ENCODE data around the gene COX7B2. TPM values are rescaled to one million over a fixed set of nuclear protein-coding genes. Genes with fewer than 3 reads are reported as not detected.
A peak's percentile ranks its signal among the peaks of the same experiment; 100 is the strongest.

Gene COX7B2
- total RNA-seq, 1 experiment from 2014 or later, result 15.4 TPM

- Histone ChIP-seq H3K36me3 (ENCODE audit: low read depth) (no peaks in the 10 kb centered on the region), H2AFZ (no peak overlapping the region), H4K20me1 (ENCODE audit: insufficient read depth) (no peaks in the 10 kb centered on the region), H3K4me2 (no peak overlapping the region), H3K27ac (no peak overlapping the region), H3K4me1 (replicated peaks; ENCODE audit: insufficient read depth) (peaks cover 10% of the 10 kb centered on the region; the same call in 1 of the 2 replicates), H3F3A (ENCODE audit: insufficient read depth, low read depth) (no peaks in the 10 kb centered on the region), H3K4me3 (no peak overlapping the region), H3K79me2 (ENCODE audit: low read depth) (no peaks in the 10 kb centered on the region), H3K9me2 (ENCODE audit: insufficient read depth) (no peaks in the 10 kb centered on the region), H3K27me3 (ENCODE audit: insufficient read depth, low read depth) (no peaks in the 10 kb centered on the region), H3K9me3 (ENCODE audit: insufficient read depth, low read depth) (no peaks in the 10 kb centered on the region)
- intact Hi-C loops (cut with micrococcal nuclease; ENCODE audit: unreplicated experiment), result loop anchor here (10.0 kb wide), 1 partner anchor 447 kb away; no protein-coding TSS in a partner anchor
- DNase-seq, result peak in 1 of 2 experiments; percentile 39
- POLR2A ChIA-PET (ENCODE audit: unreplicated experiment), result no interaction called here
- no TSS peak for BruUV-seq (replicated peaks)
- peak; percentile 61 for TF ChIP-seq CTCF (conservative IDR thresholded peaks at IDR 0.05)
- TF ChIP-seq EZH2 (IDR thresholded peaks at IDR 0.05; ENCODE audit: low read depth), result no peak
- CTCF ChIA-PET, result no interaction called here
Observed at GRCh38 chr4:46937493-46937892, 28.4 kb upstream of the COX7B2 start.

GRCh38 chr4:46934726-46935125 is 25.7 kb upstream of the COX7B2 start:
- H3K4me3 ChIP-seq, result no peak overlapping the region
- CTCF ChIA-PET, result no interaction called here

DNA sequence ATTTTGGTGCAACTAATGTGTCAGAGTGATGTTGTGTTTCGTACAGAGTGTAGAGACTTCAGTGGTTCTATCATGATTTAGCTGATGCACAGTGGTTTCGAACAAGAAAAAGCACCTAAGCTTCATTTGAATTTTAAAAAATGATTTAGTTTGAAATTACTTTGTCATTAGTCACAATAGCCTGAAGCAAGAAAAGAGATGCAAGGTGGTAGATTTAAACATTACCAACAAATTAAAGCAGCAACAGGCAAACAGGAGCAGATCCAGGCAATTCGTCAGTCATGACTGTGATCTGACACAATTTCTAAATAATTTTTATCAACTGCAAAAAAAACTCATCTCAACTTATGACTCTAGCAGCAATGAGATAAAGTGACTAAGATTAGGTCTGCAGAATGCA is 24.6 kb upstream of the COX7B2 start:
- Histone ChIP-seq H3K4me2 (no peak overlapping the region), H3F3A (ENCODE audit: insufficient read depth, low read depth) (no peaks in the 10 kb centered on the region)
- CTCF ChIA-PET, result no interaction called here

More at GRCh38 chr4:46934726-46935125, 25.7 kb upstream of the COX7B2 start:
- Histone ChIP-seq H3K36me3 (ENCODE audit: low read depth) (no peaks in the 10 kb centered on the region), H3K9me2 (ENCODE audit: insufficient read depth) (no peaks in the 10 kb centered on the region), H3K79me2 (ENCODE audit: low read depth) (no peaks in the 10 kb centered on the region), H3K4me1 (replicated peaks; ENCODE audit: insufficient read depth) (peaks cover 10% of the 10 kb centered on the region; the same call in 1 of the 2 replicates), H4K20me1 (ENCODE audit: insufficient read depth) (no peaks in the 10 kb centered on the region), H3F3A (ENCODE audit: insufficient read depth, low read depth) (no peaks in the 10 kb centered on the region), H3K27ac (no peak overlapping the region), H2AFZ (no peak overlapping the region), H3K4me2 (no peak overlapping the region), H3K9me3 (ENCODE audit: insufficient read depth, low read depth) (no peaks in the 10 kb centered on the region), H3K27me3 (ENCODE audit: insufficient read depth, low read depth) (no peaks in the 10 kb centered on the region)
- TF ChIP-seq EZH2 (IDR thresholded peaks at IDR 0.05; ENCODE audit: low read depth) (no peak), CTCF (conservative IDR thresholded peaks at IDR 0.05) (no peak)
- DNase-seq, result no peak
- POLR2A ChIA-PET (ENCODE audit: unreplicated experiment), result no interaction called here
- intact Hi-C loops (cut with micrococcal nuclease; ENCODE audit: unreplicated experiment), result loop anchor here (10.0 kb wide), 1 partner anchor 450 kb away; no protein-coding TSS in a partner anchor
- no TSS peak for BruUV-seq (replicated peaks)

More for the DNA sequence above, 24.6 kb upstream of the COX7B2 start:
- H3K36me3 ChIP-seq (ENCODE audit: low read depth), result no peaks in the 10 kb centered on the region
- peak in 1 of 2 experiments; percentile 45 for DNase-seq
- no peak for TF ChIP-seq CTCF (conservative IDR thresholded peaks at IDR 0.05)
- TF ChIP-seq EZH2 (IDR thresholded peaks at IDR 0.05; ENCODE audit: low read depth), result no peak
- BruUV-seq (replicated peaks), result no TSS peak
- peaks cover 10% of the 10 kb centered on the region; the same call in 1 of the 2 replicates for H3K4me1 ChIP-seq (replicated peaks; ENCODE audit: insufficient read depth)
- H3K9me2 ChIP-seq (ENCODE audit: insufficient read depth), result no peaks in the 10 kb centered on the region
- no peak overlapping the region for H2AFZ ChIP-seq
- H3K4me3 ChIP-seq, result no peak overlapping the region
- intact Hi-C loops (cut with micrococcal nuclease; ENCODE audit: unreplicated experiment), result loop anchor here (10.0 kb wide), 1 partner anchor 451 kb away; no protein-coding TSS in a partner anchor
- H3K9me3 ChIP-seq (ENCODE audit: insufficient read depth, low read depth), result no peaks in the 10 kb centered on the region
- H3K27ac ChIP-seq, result no peak overlapping the region
- no peaks in the 10 kb centered on the region for H4K20me1 ChIP-seq (ENCODE audit: insufficient read depth)
- H3K27me3 ChIP-seq (ENCODE audit: insufficient read depth, low read depth), result no peaks in the 10 kb centered on the region
- POLR2A ChIA-PET (ENCODE audit: unreplicated experiment), result no interaction called here
- H3K79me2 ChIP-seq (ENCODE audit: low read depth), result no peaks in the 10 kb centered on the region
